Duodenal mucosa (tissue), 2 donors: ENCODE results near the gene DCUN1D3.

Experiments used
- H3K27ac ChIP-seq: one replicate; pipeline ENCODE4 v1.7.0; 2013; ENCODE audit warnings: low read depth, low read length
- H3K27me3 ChIP-seq, 2 donors: one replicate each; pipeline ENCODE4 v1.7.0; 2013; ENCODE audit warnings: low read length in 2 of 2, control low read depth in 1 of 2; ENCODE audit not compliant: insufficient read depth in 2 of 2, control insufficient read depth in 1 of 2
- H3K36me3 ChIP-seq, 2 donors: one replicate each; pipeline ENCODE4 v1.7.0; 2013; ENCODE audit warnings: low read length in 2 of 2, control low read depth in 1 of 2; ENCODE audit not compliant: insufficient read depth in 2 of 2, control insufficient read depth in 1 of 2
- H3K4me1 ChIP-seq, 2 donors: one replicate each; pipeline ENCODE4 v1.7.0; 2013; ENCODE audit warnings: low read length in 2 of 2, control low read depth in 1 of 2; ENCODE audit not compliant: insufficient read depth in 2 of 2, control insufficient read depth in 1 of 2
- H3K4me3 ChIP-seq, 2 donors: one replicate each; pipeline ENCODE4 v1.7.0; 2013; ENCODE audit warnings: low read length in 2 of 2, low read depth in 1 of 2
- H3K9ac ChIP-seq, 2 donors: one replicate each; pipeline ENCODE4 v1.7.0; 2013; ENCODE audit warnings: low read length in 2 of 2, low read depth in 1 of 2
- H3K9me3 ChIP-seq, 2 donors: one replicate each; pipeline ENCODE4 v1.7.0; 2013; ENCODE audit warnings: low read length in 2 of 2, control low read depth in 1 of 2; ENCODE audit not compliant: control insufficient read depth in 1 of 2

Gene DCUN1D3

DNA sequence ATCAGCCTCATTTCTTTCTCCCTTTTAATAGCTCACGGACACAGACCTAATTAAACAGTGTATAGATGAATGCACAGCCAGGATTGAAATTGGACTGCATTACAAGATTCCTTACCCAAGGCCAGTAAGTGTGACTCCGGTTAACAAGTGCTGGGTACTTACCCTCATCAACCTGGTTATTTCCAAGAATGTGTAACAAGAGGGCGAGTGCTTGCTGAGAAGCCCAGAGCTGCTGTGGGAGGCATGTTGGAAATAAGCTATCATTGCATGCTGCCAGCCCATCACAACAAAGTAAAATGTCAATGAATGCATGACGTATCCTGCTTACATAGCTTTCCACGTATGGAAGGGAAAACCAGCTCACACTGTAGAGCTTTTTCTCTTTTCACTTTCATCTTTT is 19.9 kb upstream of the DCUN1D3 start:
- no peaks in the 10 kb centered on the region for H3K27me3 ChIP-seq

DNA sequence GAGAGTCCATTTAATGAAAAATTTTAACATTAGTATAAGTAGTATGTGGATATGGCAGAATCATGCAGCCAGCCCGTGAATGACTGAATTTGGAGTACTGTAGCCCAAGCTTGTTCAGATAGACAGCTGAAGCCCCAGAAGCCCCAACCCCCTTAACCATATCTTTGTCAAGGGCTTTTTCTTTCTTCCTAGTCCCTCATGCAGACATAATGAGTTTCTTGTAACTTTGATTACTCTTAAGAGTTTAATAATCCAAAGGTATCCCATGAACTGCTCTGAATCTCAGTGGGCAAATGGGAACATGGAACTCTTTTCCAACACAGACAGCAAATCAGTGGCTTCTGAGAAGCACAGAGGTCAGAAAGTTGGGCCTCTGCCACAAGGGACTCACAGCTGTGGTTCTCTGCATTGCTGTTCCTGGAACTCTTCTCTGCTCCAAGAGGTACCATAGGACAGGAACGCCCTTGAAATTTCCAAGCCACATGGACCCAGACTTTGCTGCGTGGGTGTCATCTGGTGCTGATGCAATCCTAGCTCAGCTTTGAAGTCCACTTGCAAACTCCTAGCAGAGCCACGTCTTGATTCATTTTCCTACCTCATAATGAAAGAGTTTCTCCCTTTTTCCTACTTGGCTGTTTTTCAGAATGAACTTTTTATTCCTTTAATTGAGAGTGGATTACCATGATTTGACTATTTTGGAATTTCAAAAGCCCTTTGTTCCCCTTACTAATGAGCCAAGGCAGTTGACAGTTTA is 18.5 kb upstream of the DCUN1D3 start:
- Histone ChIP-seq H3K27me3 (no peaks in the 10 kb centered on the region), H3K9ac (no peak overlapping the region), H3K27ac (no peak overlapping the region), H3K9me3 (no peaks in the 10 kb centered on the region), H3K36me3 (peaks cover 0 to 5% of the 10 kb centered on the region in 2 donors), H3K4me3 (no peak overlapping the region), H3K4me1 (no peaks in the 10 kb centered on the region)

More for the DNA sequence above, 19.9 kb upstream of the DCUN1D3 start:
- H3K36me3 ChIP-seq = peaks cover 0 to 5% of the 10 kb centered on the region in 2 donors
- H3K4me1 ChIP-seq = no peaks in the 10 kb centered on the region
- H3K9me3 ChIP-seq = no peaks in the 10 kb centered on the region
- H3K9ac ChIP-seq = no peak overlapping the region
- H3K4me3 ChIP-seq = no peak overlapping the region
- no peak overlapping the region for H3K27ac ChIP-seq

GRCh38 chr16:20916942-20917341 is 16.8 kb upstream of the DCUN1D3 start:
- H3K4me3 ChIP-seq = no peak overlapping the region
- H3K9me3 ChIP-seq = no peaks in the 10 kb centered on the region
- H3K9ac ChIP-seq = no peak overlapping the region
- H3K27ac ChIP-seq = no peak overlapping the region
- H3K27me3 ChIP-seq = no peaks in the 10 kb centered on the region
- H3K4me1 ChIP-seq = no peaks in the 10 kb centered on the region
- peaks cover 0 to 5% of the 10 kb centered on the region in 2 donors for H3K36me3 ChIP-seq

- H3K9ac ChIP-seq = no peak overlapping the region
- H3K4me3 ChIP-seq = no peak overlapping the region
- peaks cover 0 to 5% of the 10 kb centered on the region in 2 donors for H3K36me3 ChIP-seq
- no peaks in the 10 kb centered on the region for H3K27me3 ChIP-seq
- H3K9me3 ChIP-seq = no peaks in the 10 kb centered on the region
- H3K27ac ChIP-seq = no peak overlapping the region
- H3K4me1 ChIP-seq = peaks cover 1 to 2% of the 10 kb centered on the region in 2 donors
These were observed 16.1 kb upstream of the DCUN1D3 start for GRCh38 chr16:20916289-20916688.

GRCh38 chr16:20911361-20911760 is 11.2 kb upstream of the DCUN1D3 start:
- Histone ChIP-seq H3K9ac (peak overlapping the region in 1 of 2 donors; percentile 13), H3K27me3 (no peaks in the 10 kb centered on the region), H3K4me1 (peaks cover 9 to 16% of the 10 kb centered on the region in 2 donors), H3K27ac (no peak overlapping the region), H3K36me3 (no peaks in the 10 kb centered on the region), H3K9me3 (no peaks in the 10 kb centered on the region), H3K4me3 (no peak overlapping the region)

GRCh38 chr16:20910781-20911321 is 10.7 kb upstream of the DCUN1D3 start:
- no peak overlapping the region for H3K27ac ChIP-seq
- peaks cover 11 to 21% of the 10 kb centered on the region in 2 donors for H3K4me1 ChIP-seq
- no peak overlapping the region for H3K4me3 ChIP-seq
- no peaks in the 10 kb centered on the region for H3K9me3 ChIP-seq
- no peaks in the 10 kb centered on the region for H3K36me3 ChIP-seq
- H3K9ac ChIP-seq = peak overlapping the region; percentile 13 to 18
- no peaks in the 10 kb centered on the region for H3K27me3 ChIP-seq

DNA sequence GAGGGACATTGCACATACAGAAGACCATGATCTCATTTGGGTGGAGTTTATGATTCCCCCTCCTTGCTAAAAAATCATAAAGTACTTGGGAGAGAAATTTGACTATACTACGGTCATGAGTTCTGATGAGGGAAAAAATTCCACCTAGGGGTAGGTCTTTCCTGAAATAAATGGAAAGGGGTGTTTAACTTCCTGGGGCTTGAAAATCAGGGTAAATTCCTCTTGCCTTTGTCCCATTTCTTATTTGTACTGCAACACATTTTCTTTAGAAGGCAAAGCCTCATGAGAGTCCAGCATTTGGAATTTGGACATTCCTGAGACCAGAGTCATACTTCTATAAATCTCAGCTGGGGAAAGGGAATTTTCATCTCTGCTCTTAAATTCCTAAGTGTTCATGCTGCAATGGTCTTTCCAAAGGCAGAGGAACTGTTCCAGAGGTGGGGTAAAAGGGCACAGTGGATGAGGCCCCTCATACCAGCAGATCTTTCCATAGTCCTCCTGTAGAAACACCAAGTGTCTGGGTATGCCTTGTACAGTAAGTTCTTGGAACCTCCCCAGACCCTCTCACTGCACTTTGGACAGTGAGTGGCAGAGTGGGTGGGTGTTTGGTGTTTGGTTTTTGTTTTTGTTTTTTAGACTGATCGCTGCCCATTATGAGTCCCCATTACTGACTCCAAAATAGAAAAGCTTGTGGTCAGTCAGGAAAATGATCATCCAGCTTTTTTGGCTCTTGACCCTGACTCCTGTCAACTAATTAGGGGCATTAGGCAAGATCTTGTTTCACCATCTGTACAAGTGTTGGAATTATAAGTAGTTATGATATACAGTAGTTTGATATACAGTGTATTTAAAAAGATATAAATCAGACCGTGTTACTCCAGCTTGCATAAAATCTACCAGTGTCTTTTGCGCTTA is 6.4 kb upstream of the DCUN1D3 start:
- Histone ChIP-seq H3K4me1 (peaks cover 45 to 61% of the 10 kb centered on the region in 2 donors), H3K9me3 (no peaks in the 10 kb centered on the region), H3K9ac (no peak overlapping the region), H3K27ac (peak overlapping the region; percentile 58), H3K4me3 (no peak overlapping the region), H3K36me3 (no peaks in the 10 kb centered on the region), H3K27me3 (no peaks in the 10 kb centered on the region)

GRCh38 chr16:20905576-20905975 is 5.4 kb upstream of the DCUN1D3 start:
- H3K4me1 ChIP-seq = peaks cover 45 to 52% of the 10 kb centered on the region in 2 donors
- no peaks in the 10 kb centered on the region for H3K36me3 ChIP-seq
- H3K9me3 ChIP-seq = no peaks in the 10 kb centered on the region
- no peak overlapping the region for H3K9ac ChIP-seq
- H3K4me3 ChIP-seq = no peak overlapping the region
- H3K27ac ChIP-seq = no peak overlapping the region
- H3K27me3 ChIP-seq = no peaks in the 10 kb centered on the region

GRCh38 chr16:20904507-20905081 is 4.4 kb upstream of the DCUN1D3 start:
- peak overlapping the region in 1 of 2 donors; percentile 3 for H3K9ac ChIP-seq
- no peaks in the 10 kb centered on the region for H3K27me3 ChIP-seq
- H3K4me1 ChIP-seq = peaks cover 47 to 52% of the 10 kb centered on the region in 2 donors
- H3K27ac ChIP-seq = no peak overlapping the region
- no peaks in the 10 kb centered on the region for H3K9me3 ChIP-seq
- peak overlapping the region in 1 of 2 donors; percentile 14 for H3K4me3 ChIP-seq
- H3K36me3 ChIP-seq = no peaks in the 10 kb centered on the region
